Jurkat, Clone E6-1 (cell line): Measurements from ENCODE around the gene TBC1D21.

Source experiments
- DNase-seq: peaks from one replicate; pipeline ENCODE4 v3.0.0-alpha.2; 2011; ENCODE audit warnings: low read depth, low spot score
- H3K4me3 ChIP-seq: 2 replicates; pipeline ENCODE4 v1.5.1; 2011; ENCODE audit warnings: mild to moderate bottlenecking, low read length, control low read depth, moderate library complexity

TBC1D21 gene

GRCh38 chr15:73884159-73884558 lies 10.8 kb downstream of the TBC1D21 start:
- H3K4me3 ChIP-seq: no peak overlapping the region
- no peak for DNase-seq

- no peak for DNase-seq
- no peak overlapping the region for H3K4me3 ChIP-seq
Measured at GRCh38 chr15:73885954-73886700, 12.8 kb downstream of the TBC1D21 start.

DNA sequence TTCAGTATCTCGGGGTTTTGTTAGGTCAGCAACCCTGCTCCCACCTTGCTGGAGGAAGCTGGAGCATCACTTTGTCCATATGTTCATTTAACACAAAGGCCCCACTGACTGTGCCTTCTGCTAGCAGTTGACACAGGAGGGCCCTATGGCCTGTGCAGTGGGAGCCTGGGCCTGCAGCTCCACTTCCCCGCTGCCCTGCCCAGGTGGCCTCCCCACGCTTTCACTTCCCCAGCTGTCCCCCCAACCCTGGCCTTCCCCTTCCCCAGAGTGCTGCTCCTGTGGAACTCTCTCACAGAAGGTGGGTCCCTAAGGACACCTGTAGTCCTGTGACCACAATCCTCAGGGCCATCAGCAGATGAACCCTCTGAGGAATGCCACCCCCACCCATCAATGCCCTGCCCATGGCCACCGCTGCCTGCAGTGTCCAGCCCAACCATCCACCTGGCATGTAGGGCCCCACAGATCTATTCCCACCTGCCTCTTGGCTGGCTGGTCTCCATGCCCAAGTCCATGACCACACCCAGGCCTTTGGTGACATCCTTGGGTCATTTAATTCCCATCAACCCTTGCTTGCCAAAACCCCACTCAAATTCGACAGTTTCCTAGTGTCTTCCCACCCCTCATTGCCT lies 13.5 kb downstream of the TBC1D21 start:
- no peak overlapping the region for H3K4me3 ChIP-seq
- DNase-seq: no peak

- no peak overlapping the region for H3K4me3 ChIP-seq
- no peak for DNase-seq
Measured at GRCh38 chr15:73887481-73887880, 14.1 kb downstream of the TBC1D21 start.

DNA sequence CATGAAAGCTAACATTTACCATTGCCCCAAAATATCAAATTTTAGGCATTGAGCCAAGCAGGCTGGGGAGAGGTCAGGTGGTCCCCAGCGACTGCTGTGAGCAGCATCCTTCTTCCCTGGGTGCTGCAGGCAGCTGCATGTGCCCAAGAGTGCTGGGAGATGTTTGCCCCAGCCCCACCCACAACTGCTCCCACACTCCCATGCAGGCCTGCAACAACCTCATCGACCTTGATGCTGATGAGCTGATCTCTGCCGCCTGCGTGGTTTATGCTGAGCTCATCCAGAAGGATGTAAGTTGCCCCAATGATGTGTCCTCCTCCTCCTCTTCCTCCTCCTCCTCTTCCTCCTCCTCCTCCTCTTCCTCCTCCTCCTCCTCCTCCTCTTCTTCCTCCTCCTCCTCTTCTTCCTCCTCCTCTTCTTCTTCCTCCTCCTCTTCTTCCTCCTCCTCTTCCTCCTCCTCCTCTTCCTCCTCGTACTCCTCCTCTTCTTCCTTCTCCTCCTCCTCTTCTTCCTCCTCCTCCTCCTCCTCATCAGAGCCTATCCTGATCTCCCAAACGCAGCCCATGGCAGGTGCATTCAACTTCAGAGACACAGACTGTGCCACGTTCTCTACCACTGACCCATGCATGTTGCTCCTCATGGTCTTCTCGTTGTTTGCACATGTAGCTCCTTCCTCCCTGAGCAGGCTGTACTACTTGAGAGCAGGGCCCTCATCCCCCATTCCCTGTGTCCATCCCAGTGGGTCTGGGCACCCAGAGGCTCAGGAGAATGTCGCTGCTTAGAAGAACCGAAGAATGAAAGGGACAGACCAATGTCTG lies 15.1 kb downstream of the TBC1D21 start:
- no peak for DNase-seq
- no peak overlapping the region for H3K4me3 ChIP-seq

DNA sequence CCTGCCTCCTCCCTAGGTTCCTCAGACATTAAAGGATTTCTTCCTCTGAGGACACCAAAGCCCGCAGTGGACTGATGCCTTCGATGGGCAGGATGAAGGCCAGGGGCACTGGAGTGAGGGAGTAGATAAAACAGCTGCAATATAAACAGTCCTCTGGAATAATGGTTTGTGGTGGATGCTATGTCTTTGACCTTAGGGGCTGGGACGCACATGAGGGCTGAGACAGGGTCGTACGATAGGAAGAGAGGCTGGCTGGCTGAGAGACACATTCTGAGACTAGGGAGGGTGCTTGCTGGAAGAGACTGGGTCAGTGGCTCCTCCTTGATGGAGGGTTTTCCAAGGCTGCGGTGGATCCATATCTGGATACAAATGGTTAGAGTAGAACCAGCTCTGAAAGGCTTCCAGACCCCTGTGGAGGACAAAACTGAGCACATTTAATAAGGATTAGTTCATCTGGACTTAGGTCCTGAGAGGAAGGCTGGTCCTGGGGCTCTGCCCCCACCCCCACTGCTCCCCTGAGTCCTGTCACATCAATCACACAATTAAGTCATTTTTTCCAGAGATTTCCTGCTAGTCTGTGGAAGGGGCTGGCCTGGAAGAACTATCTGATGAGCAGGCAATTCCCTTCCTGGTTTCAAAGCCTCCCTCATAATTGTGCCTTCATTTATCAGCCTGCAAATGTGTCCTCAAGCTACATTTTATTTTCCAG lies 15.8 kb downstream of the TBC1D21 start:
- no peak for DNase-seq
- H3K4me3 ChIP-seq: no peak overlapping the region

DNA sequence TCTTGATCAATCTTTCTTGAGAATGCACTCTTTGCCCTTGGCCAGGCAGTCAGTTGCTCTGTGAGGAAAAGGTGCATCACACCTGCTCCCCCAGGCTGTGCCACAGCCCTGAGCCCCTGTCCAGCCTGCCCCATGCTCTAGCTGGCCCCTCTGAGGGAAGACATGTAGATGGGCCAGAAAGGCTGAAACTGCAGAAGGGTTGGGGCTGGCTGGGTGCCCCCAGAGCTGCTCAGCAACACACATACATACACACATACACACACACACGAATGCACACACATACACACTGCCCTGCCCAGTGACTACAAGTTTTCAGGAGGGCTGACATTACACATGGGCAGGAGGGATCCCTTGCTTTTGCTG lies 16.4 kb downstream of the TBC1D21 start:
- DNase-seq: no peak
- no peak overlapping the region for H3K4me3 ChIP-seq

DNA sequence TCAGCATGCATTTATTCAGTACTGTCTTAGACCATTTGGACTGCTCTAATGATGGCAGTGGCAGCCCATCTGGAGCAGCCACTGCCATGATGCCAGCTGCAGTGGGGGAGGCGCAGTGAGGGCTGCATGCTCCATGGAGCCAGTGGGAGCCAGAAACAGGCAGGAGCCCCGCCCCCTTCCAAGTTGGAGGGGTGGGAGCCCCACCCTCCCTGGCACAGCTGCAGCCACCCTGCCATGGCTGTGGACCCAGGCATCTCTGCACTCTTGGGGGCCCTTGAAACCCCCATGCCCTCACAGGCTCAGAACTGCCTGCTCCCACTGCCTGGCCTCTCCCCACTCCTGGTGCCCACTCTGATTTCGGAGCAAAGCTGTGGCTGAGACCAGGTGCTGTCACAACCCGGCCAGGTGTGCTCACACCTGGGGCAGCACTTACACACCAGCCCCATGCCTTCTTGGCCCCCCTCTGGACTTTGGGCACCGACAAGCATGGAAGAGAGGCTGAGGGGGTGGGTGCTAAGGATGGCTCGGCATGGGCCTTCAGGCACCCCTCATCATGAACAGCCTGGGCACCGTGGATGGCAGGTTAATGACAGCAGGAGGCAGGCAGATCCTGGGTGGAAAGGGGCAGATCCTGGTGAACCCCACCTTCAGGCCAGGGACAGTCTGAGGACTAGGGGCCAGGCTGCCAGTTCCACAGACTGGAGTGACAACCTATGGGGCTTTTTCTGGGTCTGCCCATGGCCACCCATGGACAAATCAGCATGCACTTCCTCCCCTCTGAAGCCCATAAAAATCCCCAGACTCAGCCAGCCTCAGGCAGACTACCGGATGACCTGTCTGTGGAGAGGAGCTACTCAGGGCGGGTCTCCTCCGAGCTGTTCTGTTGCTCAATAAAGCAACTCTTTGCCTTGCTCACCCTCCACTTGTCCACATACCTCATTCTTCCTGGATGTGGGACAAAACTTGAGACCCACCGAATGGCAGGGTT lies 18.3 kb downstream of the TBC1D21 start:
- DNase-seq: no peak
- no peak overlapping the region for H3K4me3 ChIP-seq

- DNase-seq: no peak
- no peak overlapping the region for H3K4me3 ChIP-seq
Measured at GRCh38 chr15:73892446-73893226, 19.3 kb downstream of the TBC1D21 start.

- no peak overlapping the region for H3K4me3 ChIP-seq
- DNase-seq: no peak
Measured at GRCh38 chr15:73894133-73894814, 20.9 kb downstream of the TBC1D21 start.

DNA sequence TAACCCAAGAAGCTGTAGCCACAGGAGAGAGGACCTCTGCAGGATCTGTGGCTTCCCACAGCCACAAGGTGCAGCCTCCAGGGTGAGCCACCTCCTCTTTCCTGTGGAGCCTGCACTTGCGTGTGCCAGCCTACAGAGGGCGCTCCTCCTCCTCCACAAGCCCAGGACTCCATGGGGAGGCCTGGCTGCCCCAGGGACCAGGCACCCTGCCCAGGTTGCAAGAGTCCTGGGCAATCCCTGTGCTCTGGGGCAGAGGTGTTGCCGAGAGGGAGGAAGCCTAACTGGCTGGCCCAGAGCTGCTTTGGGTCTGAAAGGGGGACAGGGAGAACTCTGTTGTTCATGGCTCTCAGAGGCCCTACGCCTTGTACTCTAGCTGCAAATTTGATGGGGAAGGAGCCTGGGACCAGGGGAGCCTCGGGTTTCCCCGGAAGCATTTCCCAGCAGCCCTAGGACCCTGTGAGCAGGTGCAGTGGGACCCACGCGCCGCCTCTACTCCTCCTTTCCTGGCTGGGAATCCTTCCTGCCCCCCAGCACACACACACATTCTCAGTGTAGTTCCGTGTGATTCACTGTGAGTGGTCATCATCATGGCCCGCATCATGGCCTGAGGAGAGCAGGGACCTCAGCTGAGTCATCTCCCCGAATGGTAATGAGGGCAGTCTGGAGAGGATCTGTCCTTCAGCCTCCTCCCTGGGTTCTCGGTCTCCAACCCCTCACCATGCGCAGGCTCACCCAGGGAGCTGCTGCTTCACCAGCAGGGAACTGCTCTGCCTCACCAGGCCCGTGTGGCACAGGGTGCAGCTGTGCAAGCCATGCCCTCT lies 24.3 kb downstream of the TBC1D21 start:
- DNase-seq: peak; percentile 88
- H3K4me3 ChIP-seq: no peak overlapping the region

DNA sequence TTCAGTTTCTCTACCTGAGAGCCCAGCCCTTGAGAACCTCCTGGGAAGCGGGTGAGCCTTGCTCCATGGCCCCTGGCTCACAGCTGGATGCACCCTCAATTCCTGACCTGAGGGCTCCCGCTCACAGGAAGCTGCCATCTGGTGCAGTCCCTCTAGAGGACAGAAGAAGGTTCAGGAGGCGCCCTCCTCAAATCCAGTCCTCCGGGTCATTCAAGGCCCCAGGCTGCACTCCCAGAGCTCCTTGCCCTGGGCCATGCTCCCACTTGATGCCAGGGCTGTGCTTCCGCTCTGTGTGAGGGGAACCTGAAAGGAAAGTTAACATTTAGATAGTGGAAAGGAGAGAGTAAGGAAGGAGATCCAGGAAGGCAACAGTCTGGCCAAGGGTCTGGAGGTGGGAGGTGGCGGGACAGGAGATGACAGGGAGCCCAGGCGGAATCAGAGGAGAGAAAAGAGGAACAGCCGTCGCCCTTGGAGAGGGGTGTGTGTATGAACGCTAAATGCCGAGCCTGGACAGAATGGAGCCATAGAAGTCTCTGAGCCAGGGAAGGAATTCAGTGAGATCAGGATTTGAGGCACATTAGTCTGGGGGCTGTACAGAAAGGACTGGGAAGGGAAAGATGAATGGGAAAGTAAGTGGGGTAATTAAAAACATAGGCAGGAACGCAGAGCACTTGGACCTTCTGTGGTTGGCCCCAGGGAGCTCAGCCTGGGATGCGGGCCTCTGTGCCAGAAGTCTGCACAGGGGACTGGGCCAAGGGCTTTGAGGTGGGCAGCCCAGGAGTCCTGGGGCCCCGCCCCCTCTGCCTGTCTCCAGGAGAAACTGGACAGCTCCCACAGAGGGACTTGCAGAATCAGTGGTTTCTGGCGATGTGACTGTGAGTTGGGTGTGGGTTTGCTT lies 26.1 kb downstream of the TBC1D21 start:
- no peak overlapping the region for H3K4me3 ChIP-seq
- no peak for DNase-seq

DNA sequence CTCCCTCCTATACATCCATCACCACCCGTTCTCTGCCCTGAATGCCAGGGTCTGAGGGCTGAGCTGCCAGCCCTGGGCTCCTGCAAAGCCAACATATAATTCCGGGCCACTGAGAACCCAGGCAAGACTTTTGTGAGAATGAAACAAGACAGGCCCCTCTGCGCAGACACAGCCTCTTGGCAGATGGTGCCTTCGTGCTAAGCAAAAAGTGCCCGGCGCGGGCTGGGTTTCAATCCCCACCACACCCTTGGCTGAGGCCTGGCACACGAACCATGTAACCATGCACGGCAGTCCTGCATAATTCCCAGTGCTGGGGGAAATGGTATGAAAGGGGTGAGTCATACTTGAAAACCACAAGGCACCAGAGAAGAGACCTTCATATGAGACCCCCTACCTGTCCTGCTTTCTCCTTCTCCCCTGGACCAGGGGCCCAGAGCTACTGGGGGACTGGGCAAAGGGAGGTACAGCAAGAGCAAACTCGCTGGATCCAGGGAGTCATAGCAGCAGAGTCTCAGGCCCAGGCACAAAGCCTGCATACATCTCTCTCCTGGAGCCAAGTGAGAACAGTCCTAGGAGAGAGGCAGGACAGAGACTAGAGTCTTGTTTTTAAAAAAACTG lies 26.8 kb downstream of the TBC1D21 start:
- no peak for DNase-seq
- no peak overlapping the region for H3K4me3 ChIP-seq

- DNase-seq: no peak
- no peak overlapping the region for H3K4me3 ChIP-seq
Measured at GRCh38 chr15:73901126-73901810, 27.9 kb downstream of the TBC1D21 start.
